Natural killer cell (primary cell): Measurements from ENCODE around the gene EXOC3L4. TPM values are rescaled to one million over a fixed set of nuclear protein-coding genes. Genes with fewer than 3 reads are reported as not detected.

Experiments used
- ATAC-seq, 3 donors: fragments of 150-1000 bp in 2 of 3; fragments of 200-7000 bp in 1 of 3; cut with Tn5 transposase; 1 replicate in 1 of 3; 2 replicates in 2 of 3; pipeline ENCODE4 v1.10.0; 2021; ENCODE audit warnings: mild to moderate bottlenecking in 2 of 3, moderate library complexity in 2 of 3
- DNase-seq, 2 donors: peaks; one replicate each; pipeline versions ENCODE4 v3.0.0 to v3.0.0-alpha.2; 2013 to 2021; ENCODE audit warnings: mixed read lengths in 1 of 2
- H3K27ac ChIP-seq: one replicate; pipeline ENCODE4 v1.5.1; 2013; ENCODE audit warnings: mild to moderate bottlenecking, low read length
- H3K27me3 ChIP-seq: one replicate; pipeline ENCODE4 v1.6.1; 2013; ENCODE audit warnings: low read length; ENCODE audit not compliant: control insufficient read depth, insufficient read depth
- H3K36me3 ChIP-seq: one replicate; pipeline ENCODE4 v1.6.1; 2013; ENCODE audit warnings: low read length; ENCODE audit not compliant: control insufficient read depth, insufficient read depth
- H3K4me1 ChIP-seq: one replicate; pipeline ENCODE4 v1.6.1; 2013; ENCODE audit warnings: low read length; ENCODE audit not compliant: control insufficient read depth, insufficient read depth
- H3K4me3 ChIP-seq: one replicate; pipeline ENCODE4 v1.5.1; 2013; ENCODE audit warnings: low read length
- H3K9me3 ChIP-seq: one replicate; pipeline ENCODE4 v1.6.1; 2013; ENCODE audit warnings: low read length; ENCODE audit not compliant: control insufficient read depth, insufficient read depth
- H3K27ac Mint-ChIP-seq, 2 donors: one replicate each; pipeline ENCODE4 v1.8.0; 2022; ENCODE audit warnings: mild to moderate bottlenecking in 2 of 2, mixed read lengths in 2 of 2, moderate library complexity in 1 of 2
- H3K27me3 Mint-ChIP-seq, 2 donors: one replicate each; pipeline ENCODE4 v1.8.0; 2022; ENCODE audit warnings: low read depth in 2 of 2, mixed read lengths in 2 of 2
- H3K36me3 Mint-ChIP-seq: one replicate; pipeline ENCODE4 v1.8.0; 2022; ENCODE audit warnings: mixed read lengths
- H3K4me1 Mint-ChIP-seq, 2 donors: one replicate each; pipeline ENCODE4 v1.8.0; 2022; ENCODE audit warnings: mixed read lengths in 2 of 2
- H3K4me3 Mint-ChIP-seq: one replicate; pipeline ENCODE4 v1.8.0; 2022; ENCODE audit warnings: mild to moderate bottlenecking, moderate library complexity, mixed read lengths
- H3K9me3 Mint-ChIP-seq, 2 donors: one replicate each; pipeline ENCODE4 v1.8.0; 2022; ENCODE audit warnings: mixed read lengths in 2 of 2
- WGBS: methylation state at CpG from one replicate; pipeline ENCODE4 v1.1.7; 2013; ENCODE audit warnings: missing lambda C conversion rate; ENCODE audit not compliant: insufficient coverage; 5-methylcytosine and 5-hydroxymethylcytosine counted together
- intact Hi-C: fragments of 100-400 bp; cut with micrococcal nuclease; formaldehyde crosslinking; loops from one replicate; pipeline ENCODE4 v1.14.2; 2022
- total RNA-seq, 4 donors: library from RNA; stranded (reverse); fragments of 120-200 nt in 1 of 4; gene quantifications; one replicate each; pipeline versions ENCODE4 v1.2.3 to v1.2.4, GENCODE V29; 2013 to 2022
- TF ChIP-seq, protein P1 (sequence below): fragments of 200-600 bp; IDR thresholded peaks from one replicate; pipeline ENCODE4 v1.8.0; 2022; ENCODE audit warnings: antibody characterized with exemption

EXOC3L4 gene
- total RNA-seq, 3 donors from 2014 or later (not counting 1 experiment from before 2014, with no cell fraction given): not detected

DNA sequence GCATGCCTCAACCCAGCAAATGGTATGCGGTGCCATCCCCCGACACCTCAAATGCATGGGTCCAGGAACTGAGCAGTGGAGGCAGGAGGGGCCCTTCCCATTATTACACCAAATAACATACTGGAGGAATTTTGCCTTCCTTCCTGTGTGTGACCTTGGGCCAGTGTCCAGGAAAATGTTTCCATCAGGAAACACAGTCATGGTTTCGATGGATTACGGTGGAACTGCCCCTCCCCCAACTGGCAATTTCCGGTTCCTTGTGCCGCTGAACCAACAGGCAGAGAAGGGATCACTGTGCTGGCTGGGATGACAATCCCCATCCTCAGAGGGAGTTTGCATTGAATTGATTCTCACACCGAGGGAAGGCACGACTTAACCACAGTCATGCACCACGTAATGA, 28.1 kb upstream of the EXOC3L4 start:
- ATAC-seq: no peak
- WGBS: 79% methylated on average over 9 of the region's 9 CpGs
- no peaks in the 10 kb centered on the region for H3K4me1 Mint-ChIP-seq
- peaks cover 7 to 11% of the 10 kb centered on the region in 2 donors for H3K27me3 Mint-ChIP-seq
- no peaks in the 10 kb centered on the region for H3K36me3 Mint-ChIP-seq
- Histone ChIP-seq H3K36me3 (no peaks in the 10 kb centered on the region), H3K9me3 (no peaks in the 10 kb centered on the region), H3K27me3 (no peaks in the 10 kb centered on the region), H3K27ac (no peak overlapping the region), H3K4me3 (no peak overlapping the region), H3K4me1 (no peaks in the 10 kb centered on the region)
- TF ChIP-seq, protein P1, sequence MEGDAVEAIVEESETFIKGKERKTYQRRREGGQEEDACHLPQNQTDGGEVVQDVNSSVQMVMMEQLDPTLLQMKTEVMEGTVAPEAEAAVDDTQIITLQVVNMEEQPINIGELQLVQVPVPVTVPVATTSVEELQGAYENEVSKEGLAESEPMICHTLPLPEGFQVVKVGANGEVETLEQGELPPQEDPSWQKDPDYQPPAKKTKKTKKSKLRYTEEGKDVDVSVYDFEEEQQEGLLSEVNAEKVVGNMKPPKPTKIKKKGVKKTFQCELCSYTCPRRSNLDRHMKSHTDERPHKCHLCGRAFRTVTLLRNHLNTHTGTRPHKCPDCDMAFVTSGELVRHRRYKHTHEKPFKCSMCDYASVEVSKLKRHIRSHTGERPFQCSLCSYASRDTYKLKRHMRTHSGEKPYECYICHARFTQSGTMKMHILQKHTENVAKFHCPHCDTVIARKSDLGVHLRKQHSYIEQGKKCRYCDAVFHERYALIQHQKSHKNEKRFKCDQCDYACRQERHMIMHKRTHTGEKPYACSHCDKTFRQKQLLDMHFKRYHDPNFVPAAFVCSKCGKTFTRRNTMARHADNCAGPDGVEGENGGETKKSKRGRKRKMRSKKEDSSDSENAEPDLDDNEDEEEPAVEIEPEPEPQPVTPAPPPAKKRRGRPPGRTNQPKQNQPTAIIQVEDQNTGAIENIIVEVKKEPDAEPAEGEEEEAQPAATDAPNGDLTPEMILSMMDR: no peak
- no peak for DNase-seq
- no peak overlapping the region for H3K27ac Mint-ChIP-seq
- intact Hi-C loops: no loop called here
- no peak overlapping the region for H3K4me3 Mint-ChIP-seq
- H3K9me3 Mint-ChIP-seq: no peaks in the 10 kb centered on the region

DNA sequence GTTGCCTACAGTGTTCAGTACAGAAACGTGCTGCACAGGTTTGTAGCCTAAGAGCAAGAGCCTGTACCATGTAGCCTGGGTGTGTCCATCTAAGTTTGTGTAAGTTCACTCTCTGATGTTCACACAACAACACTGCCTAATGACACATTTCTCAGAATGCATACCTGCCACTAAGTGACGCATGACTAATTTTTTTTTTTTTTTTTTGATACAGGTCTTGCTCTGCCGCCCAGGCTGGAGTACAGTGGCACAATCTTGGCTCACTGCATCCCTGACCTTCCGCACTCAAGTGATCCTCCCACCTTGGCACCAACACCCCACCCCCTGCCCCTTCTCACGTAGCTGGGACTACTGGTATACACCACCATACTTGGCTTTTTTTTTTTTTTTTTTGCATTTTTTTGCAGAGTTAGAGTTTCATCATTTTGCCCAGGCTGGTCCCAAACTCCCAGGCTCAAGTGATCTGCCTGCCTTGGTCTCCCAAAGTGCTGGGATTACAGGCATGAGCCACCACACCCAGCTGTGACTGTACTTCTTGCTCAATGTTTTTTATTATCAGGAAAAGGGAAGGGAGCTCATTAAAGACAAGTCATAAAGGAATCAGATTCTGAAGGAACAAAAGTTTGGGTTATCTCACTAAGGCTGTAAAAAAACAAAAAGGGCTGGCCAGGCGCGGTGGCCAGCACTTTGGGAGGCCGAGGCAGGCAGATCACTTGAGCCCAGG, 27.1 kb upstream of the EXOC3L4 start:
- no peak for DNase-seq
- H3K9me3 Mint-ChIP-seq: no peaks in the 10 kb centered on the region
- H3K4me1 ChIP-seq: no peaks in the 10 kb centered on the region

DNA sequence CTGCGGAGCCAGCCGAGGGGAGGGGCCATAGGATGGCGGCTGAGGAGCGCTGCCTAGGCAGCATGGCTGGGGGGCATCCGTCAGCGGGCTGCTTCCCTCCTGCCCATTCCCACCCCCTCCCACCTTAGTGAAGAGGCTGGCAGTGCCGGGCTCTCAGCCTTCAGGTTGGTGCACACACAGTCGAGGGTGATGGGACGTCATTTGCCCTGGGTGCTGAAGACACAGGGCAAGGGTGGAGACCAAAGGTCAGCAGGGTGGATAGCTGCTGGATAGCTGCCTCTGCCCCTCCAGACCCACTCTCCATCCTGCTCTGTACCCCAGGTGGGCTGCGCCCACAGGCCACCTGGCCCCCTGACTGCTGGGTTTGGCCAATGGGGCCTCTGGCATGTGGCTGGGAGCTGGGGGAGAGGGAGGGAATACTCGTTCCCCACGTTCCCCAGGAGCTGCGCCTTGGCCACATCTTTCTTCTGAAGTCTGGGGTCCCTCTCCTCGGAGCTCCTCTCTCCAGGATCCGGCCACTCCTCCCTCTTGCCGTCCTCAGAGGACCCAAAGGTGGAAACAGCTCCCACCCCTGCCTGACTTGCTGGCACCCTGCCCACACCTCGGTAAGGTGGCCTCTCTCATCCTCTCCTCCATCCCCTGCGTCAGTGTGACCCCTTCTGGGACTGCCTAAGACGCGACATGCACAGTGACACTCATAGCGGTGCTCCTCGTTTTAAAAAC, 26.0 kb upstream of the EXOC3L4 start:
- no peak overlapping the region for H3K4me3 ChIP-seq
- intact Hi-C loops: no loop called here
- ATAC-seq: no peak
- Mint-ChIP-seq H3K36me3 (no peaks in the 10 kb centered on the region), H3K27me3 (peaks cover 5 to 9% of the 10 kb centered on the region in 2 donors), H3K9me3 (no peaks in the 10 kb centered on the region), H3K27ac (no peak overlapping the region), H3K4me1 (no peaks in the 10 kb centered on the region), H3K4me3 (no peak overlapping the region)
- no peak for DNase-seq
- TF ChIP-seq, protein P1: no peak
- no peak overlapping the region for H3K27ac ChIP-seq
- 80% methylated on average over 22 of the region's 22 CpGs for WGBS
- no peaks in the 10 kb centered on the region for H3K4me1 ChIP-seq
- no peaks in the 10 kb centered on the region for H3K36me3 ChIP-seq
- H3K27me3 ChIP-seq: no peaks in the 10 kb centered on the region
- H3K9me3 ChIP-seq: no peaks in the 10 kb centered on the region

More for the DNA sequence above, 27.1 kb upstream of the EXOC3L4 start:
- no peaks in the 10 kb centered on the region for H3K36me3 Mint-ChIP-seq
- H3K4me3 ChIP-seq: no peak overlapping the region
- no peak overlapping the region for H3K4me3 Mint-ChIP-seq
- TF ChIP-seq, protein P1: no peak
- H3K27ac Mint-ChIP-seq: no peak overlapping the region
- H3K27me3 Mint-ChIP-seq: peaks cover 7 to 9% of the 10 kb centered on the region in 2 donors
- H3K27ac ChIP-seq: no peak overlapping the region
- no peak for ATAC-seq
- no peaks in the 10 kb centered on the region for H3K4me1 Mint-ChIP-seq
- H3K36me3 ChIP-seq: no peaks in the 10 kb centered on the region
- no peaks in the 10 kb centered on the region for H3K27me3 ChIP-seq
- intact Hi-C loops: no loop called here
- 89% methylated on average over 8 of the region's 8 CpGs for WGBS
- no peaks in the 10 kb centered on the region for H3K9me3 ChIP-seq
